GM19023 (cell line): Measurements from ENCODE around the gene MYDGF.
"Not testable (repeated sequence)": the region's sequence is repeated elsewhere in the genome, so short reads cannot be mapped to it uniquely, and the experiment has no call there.

Experiments
- ATAC-seq: cut with Tn5 transposase; IDR thresholded peaks from one replicate; pipeline ENCODE4 v1.9.1; 2021; ENCODE audit warnings: mild to moderate bottlenecking, moderate library complexity; ENCODE audit not compliant: unreplicated experiment

The MYDGF gene

DNA sequence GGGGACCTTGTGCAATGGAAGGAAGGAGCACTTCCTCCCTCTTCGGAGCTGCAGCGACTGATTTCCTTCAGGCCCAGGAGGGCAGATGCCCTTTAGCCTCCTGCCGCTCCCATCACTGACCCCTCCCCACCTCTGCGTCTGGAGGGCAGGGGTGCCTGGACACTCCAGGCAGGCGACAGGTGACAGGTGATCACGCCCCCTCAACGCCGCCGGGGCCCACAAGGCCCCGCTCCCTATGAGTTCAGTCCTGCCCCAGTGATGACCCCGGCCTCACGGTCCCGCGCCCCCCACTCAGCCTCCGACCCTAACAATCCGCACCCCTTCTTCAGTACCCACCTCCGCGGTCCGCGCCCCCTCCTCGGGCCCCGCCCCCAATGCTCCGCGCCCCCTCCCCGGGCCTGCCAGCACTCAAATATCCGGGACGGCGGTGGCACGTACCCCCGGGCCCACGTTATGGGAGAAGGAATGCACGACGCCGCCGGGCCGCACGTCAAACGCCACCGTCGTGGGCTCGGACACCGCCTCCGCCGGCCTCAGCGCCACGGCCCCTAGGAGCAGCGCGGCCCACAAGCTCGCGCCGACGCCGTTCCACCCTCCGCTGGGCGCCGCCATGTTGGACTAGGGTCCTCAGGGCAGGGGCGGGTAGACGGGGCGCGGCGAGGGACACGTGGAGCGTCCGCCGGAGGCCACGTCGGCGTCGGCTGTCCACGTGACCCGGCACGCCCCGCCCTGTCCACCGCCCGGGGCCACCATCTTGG lies at the start of gene MYDGF:
MYDGF (minus strand) TSS at position 620 of the 758 bp plus-strand sequence; CDS start at position 612, 8 bp downstream.
- peak; percentile 87 for ATAC-seq

DNA sequence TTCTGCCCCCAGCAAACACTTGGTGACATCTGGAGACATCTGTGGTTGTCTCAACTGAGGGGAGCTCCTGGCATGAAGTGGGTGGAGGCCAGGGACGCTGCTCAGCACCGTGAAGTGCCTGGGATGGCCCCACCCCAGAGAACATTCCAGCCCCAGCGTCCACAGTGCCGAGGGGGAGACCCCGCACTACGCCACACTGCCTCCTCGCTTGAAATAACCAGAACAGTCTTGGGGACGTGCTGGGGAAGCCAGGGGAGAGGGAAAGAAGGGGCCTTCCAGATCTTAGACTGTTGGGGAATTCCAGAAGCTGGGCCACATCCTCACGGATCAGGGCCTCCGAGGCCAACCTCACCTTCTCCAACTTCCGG lies 49.3 kb upstream of the MYDGF start:
- no peak for ATAC-seq

DNA sequence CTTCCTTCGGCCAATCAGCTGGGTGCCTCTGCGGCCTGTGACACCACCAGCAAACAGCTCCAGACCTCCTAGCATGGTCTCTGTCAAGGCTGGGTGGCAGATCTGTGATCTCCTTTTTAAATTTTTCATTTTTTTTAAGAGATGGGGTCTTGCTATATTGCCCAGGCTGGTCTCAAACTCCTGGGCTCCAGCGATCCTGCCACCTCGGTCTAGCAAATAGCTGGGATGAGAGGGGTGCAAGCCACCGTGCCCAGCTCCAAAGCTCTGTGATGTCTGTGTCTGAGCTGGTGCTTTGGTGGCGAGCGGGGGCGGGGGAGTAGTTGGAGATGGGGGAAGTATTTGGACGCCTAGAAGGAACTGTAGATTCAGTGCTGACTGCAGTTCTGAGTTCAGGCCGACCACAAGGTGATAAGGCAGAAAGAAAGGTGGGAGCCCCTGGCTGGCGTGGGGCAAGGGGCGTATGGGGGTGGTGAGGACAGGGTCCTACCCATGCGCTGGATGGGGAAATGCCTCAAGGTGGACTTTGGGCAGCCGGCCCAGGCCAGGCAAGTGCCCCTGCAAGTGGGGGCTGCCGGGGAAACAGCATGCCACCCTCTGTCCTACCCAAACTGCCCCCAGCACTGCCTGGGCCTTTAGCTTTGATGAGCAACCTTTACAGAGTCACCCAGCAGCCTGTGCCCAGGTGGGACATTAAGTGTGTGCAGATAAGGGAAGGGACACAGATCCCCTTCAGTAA lies 48.0 kb upstream of the MYDGF start:
- no peak for ATAC-seq

DNA sequence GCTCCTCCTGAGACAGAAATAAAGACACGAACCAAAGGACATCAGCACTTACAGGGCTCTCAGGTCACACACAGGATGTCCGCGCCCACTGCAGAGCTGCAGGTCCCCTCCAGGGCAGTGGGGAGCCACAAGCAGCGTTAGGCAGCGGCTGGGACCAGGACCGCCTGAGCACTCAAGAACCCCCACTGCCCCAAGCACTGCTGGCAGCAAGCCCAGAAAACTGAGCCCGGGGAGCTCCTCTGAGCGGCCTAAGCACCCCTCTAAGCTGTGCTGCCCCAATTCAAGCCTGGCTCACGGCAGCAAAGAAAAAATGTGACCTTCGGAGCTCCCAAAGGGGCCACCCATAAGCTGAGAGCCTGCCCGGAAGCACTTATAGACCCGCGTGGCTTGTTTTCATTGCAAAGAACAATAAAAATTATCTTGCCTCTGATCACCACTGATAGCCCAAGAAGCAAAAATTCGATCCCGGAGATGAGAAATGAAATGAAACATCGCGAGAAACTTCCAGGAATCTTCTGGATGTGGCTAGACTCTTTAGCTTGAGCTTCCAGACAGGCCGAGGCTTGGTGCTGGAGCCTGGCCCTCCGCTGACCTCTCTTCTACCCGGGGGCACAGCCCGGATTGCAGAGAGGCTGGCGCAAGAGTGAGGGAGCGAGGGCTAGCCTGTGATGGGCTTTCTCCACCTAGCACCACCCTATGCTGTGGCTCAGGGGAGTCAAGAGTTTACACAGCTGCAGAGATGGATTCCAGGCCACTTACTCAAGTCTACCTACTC lies 47.2 kb upstream of the MYDGF start:
- no peak for ATAC-seq

DNA sequence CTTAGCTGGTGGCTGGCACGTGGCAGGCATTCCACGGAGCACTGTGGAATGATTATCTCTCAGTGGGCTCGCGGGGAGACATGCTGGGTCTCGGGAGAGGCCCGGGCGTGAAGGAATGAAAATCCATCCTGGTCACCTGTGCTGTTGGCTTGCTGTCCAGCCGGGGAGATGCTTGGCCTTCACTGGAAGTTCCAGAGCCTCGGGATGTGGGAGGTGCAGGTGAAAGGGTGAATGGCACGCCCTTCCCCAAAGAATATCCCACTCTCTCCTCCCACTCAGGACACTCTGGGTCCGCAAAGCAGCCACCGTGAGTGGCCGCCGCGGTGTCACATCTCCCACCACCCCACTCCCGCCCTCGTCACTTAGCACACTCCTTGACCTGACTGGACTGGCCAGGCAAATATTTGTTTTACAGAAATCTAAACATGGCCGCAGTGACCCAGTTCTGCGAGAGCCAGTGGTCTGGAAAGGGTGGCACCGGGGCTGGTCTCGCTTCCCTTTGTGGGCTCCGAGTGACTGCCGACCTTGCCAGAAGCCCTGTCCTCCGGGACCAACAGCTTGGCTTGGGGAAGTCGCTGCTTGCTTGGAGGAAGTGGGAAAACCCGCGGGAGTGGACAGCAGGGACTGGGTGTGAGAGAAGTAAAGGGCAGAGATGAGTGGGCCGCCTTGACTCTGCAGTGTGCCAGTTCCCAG lies 45.5 kb upstream of the MYDGF start:
- ATAC-seq = no peak

DNA sequence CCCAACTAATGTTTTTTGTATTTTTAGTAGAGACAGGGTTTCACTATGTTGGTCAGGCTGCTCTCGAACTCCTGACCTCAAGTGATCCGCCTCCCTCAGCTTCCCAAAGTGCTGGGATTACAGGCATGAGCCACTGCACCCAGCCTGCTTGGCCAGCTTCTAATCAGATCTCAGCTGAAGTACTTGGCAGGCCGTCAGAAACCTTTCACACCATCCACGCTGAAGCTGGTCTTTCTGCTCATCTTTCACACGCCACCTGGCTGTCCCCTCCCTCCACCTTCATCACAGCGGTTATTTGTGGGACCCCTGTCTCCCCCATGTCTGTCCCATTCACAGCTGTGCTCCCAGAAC lies 45.0 kb upstream of the MYDGF start:
- ATAC-seq = not testable (repeated sequence)

DNA sequence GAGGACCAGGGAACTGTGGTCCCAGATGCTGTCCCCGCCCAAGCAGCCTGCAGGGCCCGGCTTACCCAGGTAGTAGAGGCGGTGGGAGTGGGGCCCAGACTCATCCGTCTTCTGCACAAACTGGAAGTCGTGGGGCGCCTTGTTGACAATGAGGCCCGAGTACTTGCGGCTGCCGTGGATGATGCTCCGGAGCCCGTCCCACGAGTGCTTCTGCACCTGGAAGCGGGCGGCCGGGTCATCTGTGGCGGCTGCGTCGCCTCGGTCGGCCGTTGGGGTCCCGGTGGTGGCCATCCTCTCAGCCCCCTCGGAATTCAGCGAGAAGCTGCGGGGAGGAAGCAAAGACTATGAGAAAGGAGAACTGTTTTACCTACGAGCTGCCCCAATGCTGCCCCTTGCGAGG lies 43.9 kb upstream of the MYDGF start:
- ATAC-seq = no peak

DNA sequence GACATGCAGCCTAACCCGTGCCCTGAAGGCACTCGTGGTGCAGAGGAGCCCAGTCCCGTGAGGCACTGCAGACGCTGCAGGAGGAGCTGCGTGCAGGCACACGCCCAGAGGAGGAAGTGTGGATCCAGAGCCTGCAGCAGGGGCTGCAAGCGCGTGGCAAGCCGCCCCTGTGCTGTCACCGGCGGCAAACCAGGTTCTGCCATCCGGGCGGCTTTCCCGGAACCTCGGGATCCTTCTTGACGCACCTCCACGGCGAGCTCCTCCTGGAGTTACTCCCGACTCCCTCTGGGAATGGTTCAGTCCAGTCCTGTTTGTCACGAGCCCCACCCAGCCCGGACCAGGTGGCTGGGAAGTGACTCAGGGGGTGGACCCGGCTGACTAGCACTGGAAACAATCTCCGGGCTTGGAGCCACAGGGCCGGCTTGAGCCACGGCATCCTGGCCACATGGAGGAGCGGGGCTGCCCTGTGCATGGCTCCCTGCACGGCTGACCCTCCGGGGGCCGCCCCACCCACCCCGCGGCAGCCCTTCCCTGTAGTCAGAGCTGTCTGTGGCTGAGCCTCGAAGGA lies 43.3 kb upstream of the MYDGF start:
- no peak for ATAC-seq

DNA sequence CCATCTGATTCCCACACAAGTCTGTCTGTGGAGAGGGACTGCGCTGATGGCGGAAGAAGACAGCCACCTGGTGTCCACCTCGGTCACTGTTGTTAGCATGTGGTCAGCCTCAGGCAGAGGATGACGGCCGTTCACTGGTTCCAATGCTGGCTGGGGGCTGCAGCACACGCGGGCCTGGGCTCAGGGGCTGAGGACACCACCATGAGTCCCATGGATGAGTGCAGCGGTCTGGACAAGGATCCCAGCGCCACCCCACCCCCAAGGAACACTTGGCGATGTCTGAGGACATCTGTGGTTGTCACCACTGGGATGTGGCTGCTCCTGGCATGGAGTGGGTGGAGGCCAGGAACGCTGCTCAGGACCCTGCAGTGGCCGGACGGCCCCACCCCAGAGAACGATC lies 42.6 kb upstream of the MYDGF start:
- ATAC-seq = no peak

DNA sequence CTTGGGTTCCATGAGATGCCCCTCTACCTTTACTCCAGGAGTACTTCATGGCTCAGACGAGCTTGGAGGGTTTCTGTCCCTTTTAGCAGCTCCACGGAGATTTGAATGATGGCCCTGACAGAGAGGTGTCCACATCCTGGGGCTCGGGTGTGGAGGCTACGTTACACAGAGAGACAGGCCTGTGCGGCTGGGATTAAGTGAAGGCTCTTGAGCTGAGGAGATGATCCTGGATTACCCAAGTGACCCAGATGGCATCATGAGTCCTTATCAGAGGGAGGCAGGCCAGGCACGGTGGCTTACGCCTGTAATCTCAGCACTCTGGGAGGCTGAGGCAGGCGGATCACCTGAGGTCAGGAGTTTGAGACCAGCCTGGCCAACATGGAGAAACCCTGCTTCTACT lies 41.1 kb upstream of the MYDGF start:
- no peak for ATAC-seq

DNA sequence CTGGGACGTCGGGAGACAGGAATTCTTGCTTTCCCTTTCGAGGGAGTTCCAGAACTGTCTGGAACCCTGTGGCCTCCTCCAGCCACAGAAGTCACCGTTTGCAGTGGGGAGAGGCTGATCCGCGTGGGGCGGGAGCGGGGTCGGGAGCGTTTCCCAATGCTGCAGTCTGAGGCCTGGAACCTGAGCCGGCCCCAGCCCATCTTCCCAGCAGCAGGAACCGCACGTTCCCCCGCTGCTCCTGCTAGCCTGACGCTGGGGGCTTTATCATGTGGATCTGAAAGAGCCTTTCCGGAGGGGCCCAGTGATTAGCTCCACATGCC lies 40.1 kb upstream of the MYDGF start:
- ATAC-seq = no peak

DNA sequence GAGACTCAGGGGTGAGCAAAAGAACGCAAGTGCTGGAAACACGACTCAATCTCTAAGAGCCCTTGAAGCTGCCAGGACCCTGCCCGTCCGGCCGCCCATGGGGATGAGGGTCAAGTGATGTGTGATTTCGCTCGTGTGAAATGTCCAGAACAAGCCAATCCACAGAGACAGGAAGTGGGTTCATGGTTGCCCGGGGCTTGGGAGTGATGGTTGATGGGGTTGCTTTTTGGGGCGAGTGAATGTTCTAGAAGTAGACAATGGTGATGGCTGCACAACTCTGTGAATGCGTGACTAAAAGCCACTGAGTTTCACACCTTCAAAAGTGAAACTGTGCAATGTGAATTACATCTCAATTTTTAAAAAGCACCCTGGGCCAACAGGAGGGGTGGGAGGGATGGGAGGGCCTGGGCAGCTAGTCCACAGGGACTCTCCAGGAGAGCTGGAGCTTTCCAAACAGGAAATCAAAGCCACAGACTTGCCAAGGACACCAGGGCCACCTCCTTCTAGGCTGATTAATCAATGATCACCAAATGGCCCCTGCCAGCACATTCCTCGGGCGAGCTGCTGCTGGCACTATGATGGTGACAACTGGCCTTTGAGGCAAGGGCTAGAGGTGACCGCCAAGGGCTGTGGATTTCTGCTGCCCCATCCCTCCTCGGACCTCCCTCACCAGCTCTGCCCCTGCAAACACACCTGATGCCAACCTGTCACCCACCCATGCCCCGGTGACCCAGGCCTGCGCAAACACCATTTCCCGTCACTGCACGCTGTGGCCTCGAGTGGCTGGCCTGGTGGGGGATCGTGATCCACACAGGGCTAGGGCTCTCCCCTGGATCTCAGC lies 39.5 kb upstream of the MYDGF start:
- no peak for ATAC-seq

DNA sequence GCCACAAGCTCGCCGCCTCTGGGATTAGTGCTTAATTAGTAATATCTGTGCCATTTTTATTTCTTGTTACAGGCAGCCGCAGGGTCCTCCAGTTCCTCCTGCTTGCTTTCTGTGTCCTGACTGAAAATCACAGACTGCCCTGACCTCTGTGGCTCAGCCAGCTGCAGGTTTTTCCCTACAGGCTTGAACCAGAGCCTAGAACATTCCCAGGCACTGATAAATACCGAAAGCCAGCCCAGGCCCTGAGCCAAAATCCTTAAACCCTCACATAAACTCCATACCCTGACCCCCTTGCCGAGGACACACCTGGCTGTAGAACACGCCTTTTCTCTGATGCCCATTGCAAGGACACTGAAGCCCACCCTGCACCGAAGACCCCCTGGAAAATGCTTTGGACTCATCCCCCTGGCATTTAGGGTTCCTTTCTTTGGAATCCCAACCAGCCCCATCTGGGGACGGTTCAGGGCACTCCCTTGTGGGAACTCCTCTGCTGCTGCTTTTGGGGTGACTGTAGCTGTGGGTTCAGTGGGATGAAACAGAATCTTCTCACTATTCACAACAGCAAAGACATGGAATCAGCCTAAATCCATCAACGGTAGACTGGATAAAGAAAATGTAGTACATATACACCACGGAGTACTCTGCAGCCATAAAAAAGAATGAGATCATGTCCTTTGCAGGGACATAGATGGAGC lies 38.0 kb upstream of the MYDGF start:
- no peak for ATAC-seq

DNA sequence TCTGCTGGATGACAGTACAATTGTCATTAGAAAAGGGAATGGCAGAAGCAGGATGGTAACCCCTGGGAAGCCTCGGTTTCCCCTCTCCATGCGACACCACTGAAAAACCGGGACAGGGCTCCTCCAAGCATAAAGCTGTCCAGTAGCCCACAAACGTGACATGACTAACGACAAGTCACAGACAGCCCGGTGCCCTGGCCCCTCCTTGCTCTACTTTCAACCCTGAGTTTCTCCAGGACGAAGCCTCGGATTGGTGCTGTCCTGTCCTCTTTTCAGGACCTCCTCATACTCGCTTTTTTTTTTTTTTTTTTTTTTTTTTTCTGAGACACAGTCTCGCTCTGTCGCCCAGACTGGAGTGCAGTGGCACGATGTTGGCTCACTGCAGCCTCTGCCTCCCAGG lies 37.2 kb upstream of the MYDGF start:
- ATAC-seq = no peak

DNA sequence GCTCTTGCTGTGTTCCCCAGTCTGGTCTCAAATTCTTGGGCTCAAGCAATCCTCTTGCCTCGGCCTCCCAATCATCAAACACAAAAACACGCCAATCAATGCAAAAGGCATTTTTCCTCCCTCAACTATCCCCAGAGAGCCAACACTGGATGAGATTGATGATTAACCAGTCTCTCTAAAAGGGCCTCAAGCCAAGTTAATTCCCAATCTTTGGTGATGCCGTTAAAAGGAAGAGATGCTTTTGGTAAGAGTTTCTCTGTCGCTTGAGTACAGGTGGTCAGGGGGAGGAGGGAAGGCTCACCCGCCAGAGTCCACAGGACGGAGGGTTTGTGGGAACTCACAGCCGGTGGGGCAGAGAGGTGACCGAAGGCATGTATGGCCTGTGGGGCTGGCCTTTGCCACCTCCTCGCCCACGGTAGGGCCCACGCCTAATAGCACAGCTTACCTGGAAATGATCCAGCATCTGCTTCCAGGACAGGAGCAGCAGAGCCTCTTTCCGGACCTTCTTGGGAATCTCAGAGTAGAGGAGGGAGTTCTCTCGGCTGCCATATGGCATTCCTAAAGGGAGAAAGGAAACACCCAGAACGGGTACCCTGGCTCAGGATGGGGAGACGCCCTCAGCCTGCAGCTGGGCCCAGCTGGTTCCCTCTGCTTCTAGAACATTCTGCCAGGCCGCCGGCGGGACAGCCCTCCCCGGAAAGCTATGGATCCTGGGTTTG lies 35.4 kb upstream of the MYDGF start:
- ATAC-seq = no peak

DNA sequence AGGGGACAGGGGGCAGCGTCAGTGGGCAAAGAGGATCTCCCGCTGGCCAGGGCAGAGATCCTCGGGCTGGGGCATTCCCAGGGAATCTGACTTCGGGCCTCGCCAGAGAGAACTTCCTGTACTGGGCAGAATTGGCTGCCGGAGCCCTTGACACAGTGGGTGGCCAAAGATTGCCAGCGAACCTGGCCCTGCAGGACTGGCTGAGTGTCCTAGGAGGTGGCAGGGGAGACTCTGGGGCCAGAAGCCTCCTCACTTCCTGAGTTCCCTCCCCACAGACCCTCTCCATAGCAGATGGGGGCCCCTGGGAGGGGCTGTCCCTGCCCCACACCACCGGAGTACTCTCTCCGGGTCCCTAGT lies 34.2 kb upstream of the MYDGF start:
- no peak for ATAC-seq

DNA sequence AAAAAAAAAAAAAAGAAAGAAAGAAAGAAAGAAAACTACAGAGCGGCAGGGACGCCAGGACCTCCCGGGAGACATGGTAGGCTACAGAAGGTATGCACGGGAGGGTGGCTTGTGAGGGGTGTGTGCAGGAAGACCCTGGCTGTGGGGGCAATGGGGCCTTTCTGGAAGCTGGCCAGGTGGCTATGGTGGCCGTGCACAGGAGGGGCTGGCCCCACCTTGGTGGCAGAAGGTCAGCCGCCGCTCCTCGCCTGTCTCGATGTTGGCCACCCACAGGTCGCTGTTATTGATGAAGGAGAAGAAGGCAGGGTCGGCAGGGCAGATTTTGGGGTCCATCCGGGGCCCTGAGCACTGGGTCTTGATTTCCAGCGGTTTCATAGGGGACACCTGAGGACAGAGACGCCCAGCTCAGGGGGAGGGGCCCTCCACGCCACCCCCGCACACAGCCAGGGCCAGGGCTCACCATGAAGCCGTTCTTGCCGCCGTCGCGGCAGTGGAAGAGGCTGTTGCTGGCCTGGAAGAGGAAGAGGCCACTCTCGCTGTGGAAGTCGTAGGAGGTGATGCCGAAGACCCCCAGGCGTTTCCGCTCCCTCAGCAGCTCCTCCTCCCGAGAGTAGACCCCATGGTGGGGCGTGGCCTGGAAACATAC lies 33.7 kb upstream of the MYDGF start:
- ATAC-seq = no peak

DNA sequence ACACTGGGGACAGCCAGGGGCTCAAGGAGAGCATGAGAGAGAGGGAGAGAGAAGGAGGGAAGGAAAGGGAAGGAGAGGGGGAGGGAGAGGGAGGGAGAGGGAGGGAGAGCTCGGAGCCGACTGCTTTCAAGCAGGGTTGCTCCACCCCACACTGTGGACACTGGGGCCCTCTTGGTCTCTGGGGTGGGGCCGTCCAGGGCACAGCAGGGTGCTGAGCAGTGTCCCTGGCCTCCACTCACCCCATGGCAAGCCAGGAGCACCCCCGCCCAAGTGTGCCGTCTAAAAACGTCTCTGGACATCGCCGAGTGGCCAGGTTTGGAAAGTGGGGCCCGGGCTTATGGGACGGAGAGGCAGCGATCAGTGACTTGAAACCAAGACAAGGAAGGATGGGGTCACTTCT lies 32.6 kb upstream of the MYDGF start:
- no peak for ATAC-seq

DNA sequence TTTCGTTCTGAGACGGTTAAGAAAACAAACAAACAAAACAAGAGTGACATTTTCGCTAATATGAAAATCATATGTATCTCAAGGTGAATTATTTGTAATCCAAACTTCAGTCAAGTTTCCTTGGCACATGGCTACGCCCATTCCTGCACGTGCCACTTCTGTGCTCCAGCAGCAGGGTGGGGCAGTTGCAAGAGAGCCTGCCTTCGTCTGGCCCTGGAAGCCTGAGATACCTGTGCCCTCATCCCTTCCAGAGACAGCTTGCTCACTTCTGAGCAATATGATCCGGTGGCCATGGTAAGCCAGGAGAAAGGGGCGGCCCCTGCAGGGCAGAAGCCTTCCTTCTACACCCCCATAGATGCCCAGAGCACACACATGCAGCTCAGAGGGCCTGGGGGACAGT lies 31.4 kb upstream of the MYDGF start:
- ATAC-seq = no peak
